ENCODE data around the gene ZNF26. TPM values are rescaled to one million over a fixed set of nuclear protein-coding genes. Genes with fewer than 3 reads are reported as not detected.

ZNF26 gene
- total and polyA plus RNA-seq, 10 of the 15 experiments (the other 5 are each of a cell fraction or from before 2014, with no cell fraction given) = 1.00 to 17.1 (median 10.5) TPM

DNA sequence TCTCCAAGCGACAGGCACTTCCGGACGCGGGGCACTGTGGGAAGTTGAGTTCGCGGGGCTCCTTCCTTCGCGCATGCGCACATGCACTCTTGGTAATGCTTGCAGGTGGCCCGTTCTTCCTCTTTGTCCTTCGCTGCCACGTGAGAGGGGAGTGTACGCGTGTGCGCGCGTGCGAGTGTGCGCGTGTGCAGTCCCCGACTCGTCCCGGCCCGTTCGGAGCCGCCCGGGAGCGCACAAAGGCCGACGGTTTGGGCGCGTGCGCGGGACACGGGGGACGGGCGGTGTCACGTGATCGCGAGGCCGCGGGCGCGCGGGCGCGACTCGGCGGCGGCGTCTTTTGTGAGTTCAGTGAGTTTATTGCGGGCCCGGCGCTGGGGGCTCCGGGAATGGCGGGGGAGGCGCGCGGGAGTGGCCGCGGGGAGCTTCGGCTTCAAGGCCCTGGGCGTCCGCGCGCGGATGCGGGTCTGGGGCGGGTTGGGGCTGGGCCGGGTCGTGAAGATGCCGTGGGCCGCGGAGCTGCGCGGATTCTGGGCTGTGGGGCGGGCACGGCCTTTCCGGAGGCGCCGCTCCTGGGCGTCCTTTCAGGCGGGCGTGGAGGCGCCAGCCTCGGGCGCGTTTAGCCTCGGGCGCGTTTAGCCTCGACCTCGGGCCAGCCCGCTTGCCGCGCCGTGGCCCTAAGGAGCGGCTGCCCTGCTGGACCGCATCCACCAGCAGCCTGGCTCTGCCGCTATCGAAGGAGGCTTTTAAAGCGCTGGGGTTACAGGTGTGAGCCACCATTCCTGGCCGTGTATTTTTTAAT lies 51.2 kb downstream of the ZNF26 start, which contains the start of gene ZNF84 (continued):
- TF ChIP-seq NFXL1 (IDR thresholded peaks at IDR 0.05; ENCODE audit: borderline replicate concordance) (no peak), TCF12 (IDR thresholded peaks at IDR 0.05; ENCODE audit: low read depth, low read length) (peak; percentile 37; the same call in 1 of the 2 replicates), SMAD5 (IDR thresholded peaks at IDR 0.05; ENCODE audit: low read depth) (no peak), BRCA1 (IDR thresholded peaks at IDR 0.05; ENCODE audit: low read depth, low read length) (no peak), CEBPB (IDR thresholded peaks at IDR 0.05; ENCODE audit: borderline replicate concordance in 1 of 2, low read depth in 2 of 2, low read length in 2 of 2) (no peak), SREBF1 (IDR thresholded peaks at IDR 0.05; ENCODE audit: low read length) (peak; percentile 56), TAF1 (IDR thresholded peaks at IDR 0.05; ENCODE audit: borderline replicate concordance, low read depth, low read length) (peak; percentile 56; the same call in 1 of the 2 replicates), LARP7 (IDR thresholded peaks at IDR 0.05) (peak; percentile 63; the same call in 1 of the 2 replicates), SREBF2 (IDR thresholded peaks at IDR 0.05; ENCODE audit: low read length) (no peak), SRF (IDR thresholded peaks at IDR 0.05; ENCODE audit: low read depth in 2 of 2, low read length in 2 of 2) (no peak; a peak in 1 of 4 replicates), EP300 (IDR thresholded peaks at IDR 0.05; ENCODE audit: borderline replicate concordance in 1 of 2, control insufficient read depth in 1 of 2, low read depth in 2 of 2, low read length in 2 of 2) (no peak), POLR2AphosphoS2 (IDR thresholded peaks at IDR 0.05; ENCODE audit: low read depth, low read length) (0 out of 2 replicates have a peak, but pooled peaks have one; percentile 35)
- TF ChIP-seq, protein P1, sequence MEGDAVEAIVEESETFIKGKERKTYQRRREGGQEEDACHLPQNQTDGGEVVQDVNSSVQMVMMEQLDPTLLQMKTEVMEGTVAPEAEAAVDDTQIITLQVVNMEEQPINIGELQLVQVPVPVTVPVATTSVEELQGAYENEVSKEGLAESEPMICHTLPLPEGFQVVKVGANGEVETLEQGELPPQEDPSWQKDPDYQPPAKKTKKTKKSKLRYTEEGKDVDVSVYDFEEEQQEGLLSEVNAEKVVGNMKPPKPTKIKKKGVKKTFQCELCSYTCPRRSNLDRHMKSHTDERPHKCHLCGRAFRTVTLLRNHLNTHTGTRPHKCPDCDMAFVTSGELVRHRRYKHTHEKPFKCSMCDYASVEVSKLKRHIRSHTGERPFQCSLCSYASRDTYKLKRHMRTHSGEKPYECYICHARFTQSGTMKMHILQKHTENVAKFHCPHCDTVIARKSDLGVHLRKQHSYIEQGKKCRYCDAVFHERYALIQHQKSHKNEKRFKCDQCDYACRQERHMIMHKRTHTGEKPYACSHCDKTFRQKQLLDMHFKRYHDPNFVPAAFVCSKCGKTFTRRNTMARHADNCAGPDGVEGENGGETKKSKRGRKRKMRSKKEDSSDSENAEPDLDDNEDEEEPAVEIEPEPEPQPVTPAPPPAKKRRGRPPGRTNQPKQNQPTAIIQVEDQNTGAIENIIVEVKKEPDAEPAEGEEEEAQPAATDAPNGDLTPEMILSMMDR (IDR thresholded peaks at IDR 0.05 in 2 of 3, conservative IDR thresholded peaks at IDR 0.05 in 1 of 3; ENCODE audit: control insufficient read depth in 2 of 3, extremely low read depth in 1 of 3, insufficient read depth in 1 of 3, low read depth in 3 of 3, low read length in 3 of 3) = no peak
- TF ChIP-seq, protein P2, sequence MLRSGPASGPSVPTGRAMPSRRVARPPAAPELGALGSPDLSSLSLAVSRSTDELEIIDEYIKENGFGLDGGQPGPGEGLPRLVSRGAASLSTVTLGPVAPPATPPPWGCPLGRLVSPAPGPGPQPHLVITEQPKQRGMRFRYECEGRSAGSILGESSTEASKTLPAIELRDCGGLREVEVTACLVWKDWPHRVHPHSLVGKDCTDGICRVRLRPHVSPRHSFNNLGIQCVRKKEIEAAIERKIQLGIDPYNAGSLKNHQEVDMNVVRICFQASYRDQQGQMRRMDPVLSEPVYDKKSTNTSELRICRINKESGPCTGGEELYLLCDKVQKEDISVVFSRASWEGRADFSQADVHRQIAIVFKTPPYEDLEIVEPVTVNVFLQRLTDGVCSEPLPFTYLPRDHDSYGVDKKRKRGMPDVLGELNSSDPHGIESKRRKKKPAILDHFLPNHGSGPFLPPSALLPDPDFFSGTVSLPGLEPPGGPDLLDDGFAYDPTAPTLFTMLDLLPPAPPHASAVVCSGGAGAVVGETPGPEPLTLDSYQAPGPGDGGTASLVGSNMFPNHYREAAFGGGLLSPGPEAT (IDR thresholded peaks at IDR 0.05; ENCODE audit: low read depth) = no peak
